ENCODE data around the gene COL6A3. TPM values are rescaled to one million over a fixed set of nuclear protein-coding genes. Genes with fewer than 3 reads are reported as not detected.

The COL6A3 gene
- total RNA-seq, 2 experiments from 2014 or later = 29.9 to 36.4 TPM

- H3K4me3 Mint-ChIP-seq = no peak overlapping the region
- H3K36me3 Mint-ChIP-seq (ENCODE audit: low read depth) = no peaks in the 10 kb centered on the region
- ChIA-PET POLR2A (no interaction called here), CTCF (interaction anchor here (0.6 to 1.4 kb wide), 2 partner anchors 30 to 198 kb away, joined by 3 to 5 read pairs; no protein-coding TSS in a partner anchor)
- ATAC-seq (no peak), DNase-seq (no peak)
- no peaks in the 10 kb centered on the region for H3K9me3 Mint-ChIP-seq (ENCODE audit: low read depth)
- intact Hi-C loops (cut with DNase I, micrococcal nuclease) = no loop called here
- H3K27me3 Mint-ChIP-seq = peaks cover 3% of the 10 kb centered on the region
- no peaks in the 10 kb centered on the region for H3K4me1 Mint-ChIP-seq
- H3K27ac Mint-ChIP-seq = no peak overlapping the region
These were observed 99.3 kb downstream of the COL6A3 start for GRCh38 chr2:237314681-237315080.

GRCh38 chr2:237314198-237314597 lies 99.8 kb downstream of the COL6A3 start:
- no peak overlapping the region for H3K4me3 Mint-ChIP-seq
- no peak overlapping the region for H3K27ac Mint-ChIP-seq
- ATAC-seq (no peak), DNase-seq (no peak)
- H3K4me1 Mint-ChIP-seq = no peaks in the 10 kb centered on the region
- no peaks in the 10 kb centered on the region for H3K9me3 Mint-ChIP-seq (ENCODE audit: low read depth)
- POLR2A ChIA-PET = no interaction called here
- CTCF ChIA-PET = interaction anchor here (0.6 to 1.4 kb wide), 2 partner anchors 30 to 199 kb away, joined by 3 to 5 read pairs; no protein-coding TSS in a partner anchor
- no peaks in the 10 kb centered on the region for H3K36me3 Mint-ChIP-seq (ENCODE audit: low read depth)
- peaks cover 6% of the 10 kb centered on the region for H3K27me3 Mint-ChIP-seq
- intact Hi-C loops (cut with DNase I, micrococcal nuclease) = no loop called here

GRCh38 chr2:237312021-237312755 lies 101.8 kb downstream of the COL6A3 start:
- no peaks in the 10 kb centered on the region for H3K36me3 Mint-ChIP-seq (ENCODE audit: low read depth)
- H3K27me3 Mint-ChIP-seq = peaks cover 10% of the 10 kb centered on the region
- intact Hi-C loops (cut with DNase I, micrococcal nuclease) = no loop called here
- ChIA-PET CTCF (interaction anchor here (0.8 kb wide), 1 partner anchor 50 kb away, joined by 3 read pairs; no protein-coding TSS in a partner anchor), POLR2A (interaction anchor here (0.6 to 0.7 kb wide), 2 partner anchors 7 to 10 kb away, joined by 3 read pairs; no protein-coding TSS in a partner anchor)
- H3K4me3 Mint-ChIP-seq = no peak overlapping the region
- no peaks in the 10 kb centered on the region for H3K4me1 Mint-ChIP-seq
- DNase-seq (no peak), ATAC-seq (no peak)
- H3K27ac Mint-ChIP-seq = no peak overlapping the region
- H3K9me3 Mint-ChIP-seq (ENCODE audit: low read depth) = no peaks in the 10 kb centered on the region

GRCh38 chr2:237310515-237311114 lies 103.3 kb downstream of the COL6A3 start:
- Mint-ChIP-seq H3K36me3 (ENCODE audit: low read depth) (no peaks in the 10 kb centered on the region), H3K9me3 (ENCODE audit: low read depth) (no peaks in the 10 kb centered on the region), H3K27me3 (peaks cover 10% of the 10 kb centered on the region), H3K4me3 (no peak overlapping the region), H3K4me1 (no peaks in the 10 kb centered on the region), H3K27ac (no peak overlapping the region)
- DNase-seq = no peak
- ATAC-seq = no peak
- ChIA-PET CTCF (interaction anchor here (0.6 kb wide), 1 partner anchor 666 kb away, joined by 4 read pairs; no protein-coding TSS in a partner anchor), POLR2A (no interaction called here)
- intact Hi-C loops (cut with DNase I, micrococcal nuclease) = no loop called here

GRCh38 chr2:237309416-237309815 lies 104.5 kb downstream of the COL6A3 start:
- ATAC-seq (no peak), DNase-seq (no peak)
- no peaks in the 10 kb centered on the region for H3K4me1 Mint-ChIP-seq
- peaks cover under 1% of the 10 kb centered on the region for H3K9me3 Mint-ChIP-seq (ENCODE audit: low read depth)
- CTCF ChIA-PET = no interaction called here
- H3K4me3 Mint-ChIP-seq = no peak overlapping the region
- peaks cover 10% of the 10 kb centered on the region for H3K27me3 Mint-ChIP-seq
- no peak overlapping the region for H3K27ac Mint-ChIP-seq
- no peaks in the 10 kb centered on the region for H3K36me3 Mint-ChIP-seq (ENCODE audit: low read depth)
- intact Hi-C loops (cut with DNase I, micrococcal nuclease) = no loop called here
- POLR2A ChIA-PET = no interaction called here

GRCh38 chr2:237309011-237309410 lies 105.0 kb downstream of the COL6A3 start:
- H3K9me3 Mint-ChIP-seq (ENCODE audit: low read depth) = peaks cover 3% of the 10 kb centered on the region
- H3K4me1 Mint-ChIP-seq = no peaks in the 10 kb centered on the region
- no peak overlapping the region for H3K27ac Mint-ChIP-seq
- peaks cover 10% of the 10 kb centered on the region for H3K27me3 Mint-ChIP-seq
- H3K4me3 Mint-ChIP-seq = no peak overlapping the region
- ATAC-seq (no peak), DNase-seq (no peak)
- no peaks in the 10 kb centered on the region for H3K36me3 Mint-ChIP-seq (ENCODE audit: low read depth)
- intact Hi-C loops (cut with DNase I, micrococcal nuclease) = no loop called here
- ChIA-PET CTCF (no interaction called here), POLR2A (no interaction called here)

- CTCF ChIA-PET = interaction anchor here (1.4 kb wide), 1 partner anchor 13 kb away, joined by 3 read pairs; no protein-coding TSS in a partner anchor
- Mint-ChIP-seq H3K36me3 (ENCODE audit: low read depth) (no peaks in the 10 kb centered on the region), H3K27ac (no peak overlapping the region), H3K27me3 (peaks cover 7% of the 10 kb centered on the region), H3K9me3 (ENCODE audit: low read depth) (peaks cover 8% of the 10 kb centered on the region), H3K4me3 (no peak overlapping the region), H3K4me1 (no peaks in the 10 kb centered on the region)
- POLR2A ChIA-PET = no interaction called here
- intact Hi-C loops (cut with DNase I, micrococcal nuclease) = no loop called here
- no peak for DNase-seq
- no peak for ATAC-seq
These were observed 106.5 kb downstream of the COL6A3 start for GRCh38 chr2:237307474-237307873.

- POLR2A ChIA-PET = no interaction called here
- H3K27me3 Mint-ChIP-seq = peaks cover 7% of the 10 kb centered on the region
- H3K36me3 Mint-ChIP-seq (ENCODE audit: low read depth) = no peaks in the 10 kb centered on the region
- intact Hi-C loops (cut with DNase I, micrococcal nuclease) = no loop called here
- H3K9me3 Mint-ChIP-seq (ENCODE audit: low read depth) = peaks cover 10% of the 10 kb centered on the region
- H3K4me3 Mint-ChIP-seq = no peak overlapping the region
- CTCF ChIA-PET = no interaction called here
- no peaks in the 10 kb centered on the region for H3K4me1 Mint-ChIP-seq
- H3K27ac Mint-ChIP-seq = no peak overlapping the region
- ATAC-seq = no peak
- no peak for DNase-seq
These were observed 107.2 kb downstream of the COL6A3 start for GRCh38 chr2:237306787-237307170.

- no peak overlapping the region for H3K4me3 Mint-ChIP-seq
- intact Hi-C loops (cut with DNase I, micrococcal nuclease) = no loop called here
- no peak overlapping the region for H3K27ac Mint-ChIP-seq
- no peaks in the 10 kb centered on the region for H3K4me1 Mint-ChIP-seq
- no peaks in the 10 kb centered on the region for H3K36me3 Mint-ChIP-seq (ENCODE audit: low read depth)
- POLR2A ChIA-PET = no interaction called here
- peaks cover 10% of the 10 kb centered on the region for H3K9me3 Mint-ChIP-seq (ENCODE audit: low read depth)
- ATAC-seq (no peak), DNase-seq (no peak)
- H3K27me3 Mint-ChIP-seq = peaks cover 7% of the 10 kb centered on the region
- CTCF ChIA-PET = no interaction called here
These were observed 107.7 kb downstream of the COL6A3 start for GRCh38 chr2:237306083-237306786.

GRCh38 chr2:237305579-237305978 lies 108.4 kb downstream of the COL6A3 start:
- ChIA-PET POLR2A (no interaction called here), CTCF (no interaction called here)
- Mint-ChIP-seq H3K4me3 (no peak overlapping the region), H3K9me3 (ENCODE audit: low read depth) (peaks cover 10% of the 10 kb centered on the region), H3K36me3 (ENCODE audit: low read depth) (no peaks in the 10 kb centered on the region), H3K4me1 (no peaks in the 10 kb centered on the region), H3K27me3 (peaks cover 9% of the 10 kb centered on the region), H3K27ac (no peak overlapping the region)
- intact Hi-C loops (cut with DNase I, micrococcal nuclease) = no loop called here
- ATAC-seq = no peak
- no peak for DNase-seq

- H3K4me1 Mint-ChIP-seq = no peaks in the 10 kb centered on the region
- DNase-seq (no peak), ATAC-seq (no peak)
- no peak overlapping the region for H3K4me3 Mint-ChIP-seq
- CTCF ChIA-PET = no interaction called here
- H3K9me3 Mint-ChIP-seq (ENCODE audit: low read depth) = peaks cover 10% of the 10 kb centered on the region
- H3K27ac Mint-ChIP-seq = no peak overlapping the region
- no peaks in the 10 kb centered on the region for H3K36me3 Mint-ChIP-seq (ENCODE audit: low read depth)
- intact Hi-C loops (cut with DNase I, micrococcal nuclease) = no loop called here
- H3K27me3 Mint-ChIP-seq = peaks cover 11% of the 10 kb centered on the region
- POLR2A ChIA-PET = no interaction called here
These were observed 109.0 kb downstream of the COL6A3 start for GRCh38 chr2:237304763-237305514.
